SJCRH30 (cell line): ENCODE measurements around the gene DHX40. TPM values are rescaled to one million over a fixed set of nuclear protein-coding genes. Genes with fewer than 3 reads are reported as not detected.

Source experiments
- DNase-seq, 2 experiments: peaks; one replicate each; pipeline ENCODE4 v3.0.0-alpha.2; 2015 to 2020
- H3K27ac ChIP-seq: fragments of 250-450 bp; sonication (Bioruptor Pico); 2 replicates; pipeline ENCODE4 v1.5.1; 2020; ENCODE audit warnings: mild to moderate bottlenecking, moderate library complexity
- H3K27me3 ChIP-seq: fragments of 250-450 bp; sonication (Bioruptor Pico); 2 replicates; pipeline ENCODE4 v1.5.1; 2020; ENCODE audit warnings: mild to moderate bottlenecking, moderate library complexity
- H3K36me3 ChIP-seq: fragments of 250-450 bp; sonication (Bioruptor Pico); 2 replicates; pipeline ENCODE4 v1.5.1; 2020; ENCODE audit warnings: mild to moderate bottlenecking, moderate library complexity
- H3K4me1 ChIP-seq: fragments of 250-450 bp; sonication (Bioruptor Pico); 2 replicates; pipeline ENCODE4 v1.5.1; 2020; ENCODE audit warnings: mild to moderate bottlenecking, moderate library complexity
- H3K4me3 ChIP-seq: fragments of 250-450 bp; sonication (Bioruptor Pico); 2 replicates; pipeline ENCODE4 v1.5.1; 2020; ENCODE audit warnings: mild to moderate bottlenecking, moderate library complexity
- H3K9me3 ChIP-seq: fragments of 250-450 bp; sonication (Bioruptor Pico); replicated peaks from 2 replicates; pipeline ENCODE4 v1.5.1; 2020; ENCODE audit warnings: mild to moderate bottlenecking, moderate library complexity
- total RNA-seq: library from RNA; depleted of rRNA; stranded (reverse); fragments of >200 nt; shearing (Covaris generic); gene quantifications from 2 replicates; pipeline ENCODE4 v1.2.3, GENCODE V29; 2014

DHX40 gene
- total RNA-seq, 1 experiment from 2014 or later: 47.2 TPM

DNA sequence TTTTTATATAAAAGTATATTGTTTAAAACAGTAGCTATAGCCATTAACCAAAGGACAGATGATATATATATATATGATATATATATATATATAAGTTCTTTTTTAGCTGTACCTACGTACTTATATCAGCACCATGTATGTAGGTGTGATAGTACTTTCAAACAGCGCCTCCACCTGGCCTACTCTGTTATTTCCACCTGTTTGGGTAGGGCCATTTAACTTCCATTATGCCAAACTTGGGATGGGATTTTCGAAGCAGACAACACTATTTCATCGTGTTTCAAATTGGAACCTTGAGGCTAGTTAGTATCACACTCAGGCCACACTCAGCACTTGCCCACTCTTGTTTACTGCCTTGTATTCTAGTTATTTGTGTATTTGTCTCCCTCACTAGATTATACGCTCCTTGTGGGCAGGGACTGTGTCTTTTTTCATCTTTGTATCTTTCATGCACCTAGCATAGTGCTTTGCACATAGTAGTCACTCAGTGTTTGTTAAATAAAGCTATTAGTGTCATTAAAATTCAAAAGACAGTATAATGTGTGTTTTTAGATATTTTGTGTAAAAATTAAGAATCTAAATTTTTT lies 42.5 kb downstream of the DHX40 start:
- Histone ChIP-seq H3K27me3 (no peaks in the 10 kb centered on the region), H3K4me3 (no peak overlapping the region), H3K4me1 (no peaks in the 10 kb centered on the region), H3K9me3 (no peaks in the 10 kb centered on the region), H3K27ac (no peak overlapping the region), H3K36me3 (peaks cover 24% of the 10 kb centered on the region)
- DNase-seq: peak in 1 of 2 experiments; percentile 20

DNA sequence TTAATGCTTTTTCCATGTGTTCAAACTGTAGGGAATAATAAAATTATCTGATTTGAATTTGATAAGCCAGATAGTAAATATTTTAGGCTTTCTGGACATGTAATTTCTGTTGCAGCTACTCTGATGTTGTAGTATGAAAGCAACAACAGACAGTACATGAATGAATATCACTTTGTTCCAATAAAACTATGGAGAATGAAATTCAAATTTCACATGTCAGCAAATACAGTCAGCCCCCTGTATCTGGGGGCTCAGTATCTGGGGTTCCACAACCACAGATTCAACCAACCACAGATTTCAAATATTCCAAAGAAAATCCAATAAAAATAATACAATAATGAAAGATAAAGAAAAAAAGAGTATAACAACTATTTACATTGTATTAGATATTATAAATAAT lies 46.1 kb downstream of the DHX40 start:
- H3K27me3 ChIP-seq: no peaks in the 10 kb centered on the region
- DNase-seq: no peak
- H3K9me3 ChIP-seq: no peaks in the 10 kb centered on the region
- H3K4me1 ChIP-seq: no peaks in the 10 kb centered on the region
- H3K36me3 ChIP-seq: peaks cover 15% of the 10 kb centered on the region
- H3K27ac ChIP-seq: no peak overlapping the region
- no peak overlapping the region for H3K4me3 ChIP-seq

DNA sequence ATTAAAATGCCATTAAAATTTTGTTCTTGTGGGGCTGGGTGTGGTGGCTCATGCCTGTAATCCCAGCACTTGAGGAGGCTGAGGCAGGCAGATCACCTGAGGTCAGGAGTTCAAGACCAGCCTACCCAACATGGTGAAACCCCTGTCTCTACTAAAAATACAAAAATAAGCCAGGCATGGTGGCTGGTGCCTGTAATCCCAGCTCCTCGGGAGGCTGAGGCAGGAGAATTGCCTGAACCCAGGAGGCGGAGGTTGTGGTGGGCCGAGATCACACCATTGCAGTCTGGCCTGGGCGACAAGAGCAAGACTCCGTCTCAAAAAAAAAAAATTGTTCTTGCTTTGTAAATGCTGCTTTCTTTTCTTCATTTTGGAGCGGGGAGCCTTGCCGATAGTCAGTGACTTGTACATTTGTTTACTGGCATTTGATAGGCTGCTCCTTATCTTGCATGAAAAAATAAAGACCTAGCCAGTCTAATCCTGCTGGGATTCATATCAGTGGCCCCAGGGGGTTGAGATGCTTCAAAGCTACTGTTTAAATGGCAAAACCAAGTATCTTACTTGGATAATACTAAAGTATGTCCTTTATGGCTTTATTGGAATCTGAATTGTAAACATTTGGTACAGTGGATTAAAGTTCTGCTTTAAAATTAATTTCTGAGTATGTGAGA lies 51.0 kb downstream of the DHX40 start:
- 0 out of 2 replicates have a peak, but pooled peaks cover 3% of the 10 kb centered on the region for H3K4me1 ChIP-seq
- no peaks in the 10 kb centered on the region for H3K27me3 ChIP-seq
- H3K27ac ChIP-seq: no peak overlapping the region
- H3K4me3 ChIP-seq: no peak overlapping the region
- no peaks in the 10 kb centered on the region for H3K36me3 ChIP-seq
- no peak for DNase-seq
- H3K9me3 ChIP-seq: no peaks in the 10 kb centered on the region

DNA sequence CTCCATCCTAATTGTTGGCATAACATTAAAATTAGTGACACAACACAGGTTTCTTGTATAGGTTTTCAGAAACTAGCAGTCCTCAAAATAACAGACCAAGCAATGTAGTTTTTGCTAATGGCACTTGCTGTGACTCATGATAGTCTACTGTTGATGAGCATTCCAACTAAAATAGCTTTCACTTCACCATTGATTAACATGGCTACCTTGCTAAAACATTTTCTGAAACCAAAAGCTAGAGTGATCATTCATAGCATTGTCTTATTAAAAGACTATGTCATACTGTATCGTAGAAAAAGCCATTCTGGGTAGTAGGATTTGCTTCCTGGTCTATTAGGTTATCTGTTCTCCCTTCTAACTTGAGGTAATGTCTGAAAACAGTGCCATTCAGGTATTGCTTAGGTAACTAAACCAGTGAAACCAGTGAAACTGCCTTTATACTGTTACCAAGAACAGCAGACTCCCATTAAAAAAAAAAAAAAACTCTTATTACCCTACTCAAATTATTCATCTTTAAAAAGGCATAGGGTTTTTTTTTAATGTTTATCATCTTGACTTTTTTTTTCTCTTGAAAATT lies 51.8 kb downstream of the DHX40 start:
- Histone ChIP-seq H3K4me3 (no peak overlapping the region), H3K36me3 (no peaks in the 10 kb centered on the region), H3K9me3 (no peaks in the 10 kb centered on the region), H3K27me3 (no peaks in the 10 kb centered on the region), H3K4me1 (0 out of 2 replicates have a peak, but pooled peaks cover 4% of the 10 kb centered on the region), H3K27ac (no peak overlapping the region)
- no peak for DNase-seq

DNA sequence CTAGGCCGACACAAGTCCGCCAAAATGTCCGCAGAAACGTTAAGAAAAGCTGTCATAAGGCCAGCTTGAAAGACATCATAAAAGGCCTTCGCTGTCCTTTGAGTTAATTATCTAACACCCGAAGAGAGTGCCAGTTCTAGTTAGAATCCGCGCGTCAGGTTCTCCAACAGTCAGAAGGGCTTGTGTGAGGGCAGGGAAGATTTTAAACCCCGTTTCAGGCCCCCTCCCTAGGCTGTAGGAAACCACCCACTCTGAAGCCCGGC lies 53.6 kb downstream of the DHX40 start:
- Histone ChIP-seq H3K9me3 (no peaks in the 10 kb centered on the region), H3K27ac (peak overlapping the region; percentile 98), H3K27me3 (no peaks in the 10 kb centered on the region), H3K4me1 (0 out of 2 replicates have a peak, but pooled peaks cover 4% of the 10 kb centered on the region), H3K36me3 (peaks cover 4% of the 10 kb centered on the region; the same call in 1 of the 2 replicates), H3K4me3 (peak overlapping the region; percentile 98)
- no peak for DNase-seq

DNA sequence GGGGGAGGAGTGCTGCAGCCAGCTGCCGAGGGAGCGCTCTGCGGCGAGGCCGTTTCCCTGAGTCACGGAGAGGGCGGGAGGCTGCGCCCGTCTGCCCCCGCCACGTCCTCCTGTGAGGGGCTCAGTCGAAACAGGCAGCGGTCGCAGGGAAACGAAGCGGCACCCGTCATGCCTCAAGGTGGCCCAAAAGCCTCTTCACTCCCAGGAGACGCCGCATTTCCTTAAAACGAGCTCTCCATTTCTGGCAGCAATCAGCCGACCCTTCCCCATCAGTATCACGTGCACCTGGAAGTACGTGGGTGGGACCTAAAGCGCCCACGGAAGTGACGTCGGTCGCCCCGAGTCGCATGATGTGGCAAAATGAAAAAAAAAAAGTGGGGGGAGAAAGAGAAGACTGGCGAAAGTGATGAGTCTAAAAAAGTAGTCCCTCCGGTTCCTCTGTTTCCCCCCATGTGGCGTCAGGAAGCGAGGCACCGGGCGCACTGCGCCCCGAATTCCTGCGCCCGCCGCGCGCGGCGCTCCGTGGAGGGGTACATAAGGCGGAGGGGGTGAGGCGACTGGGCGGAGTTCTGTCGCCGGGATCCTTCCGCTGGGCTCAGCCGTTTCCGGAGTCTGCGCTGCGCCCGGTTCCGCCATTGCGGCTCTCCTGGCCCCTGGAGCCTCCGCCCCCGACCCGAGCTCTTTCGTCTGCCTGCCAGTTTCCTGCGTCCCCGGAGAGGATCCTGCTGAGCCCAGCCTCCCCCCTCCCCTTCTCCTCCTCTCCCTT lies 54.1 kb downstream of the DHX40 start, which contains the start of gene CLTC:
TSS of gene CLTC (plus strand) at position 598 of the 766 bp plus-strand sequence. CDS start 237 bp downstream, outside the sequence.
- peak within 1 kb of the TSS; percentile 98 for H3K4me3 ChIP-seq
- 0 out of 2 replicates have a peak, but pooled peaks cover 4% of the 10 kb centered on the region for H3K4me1 ChIP-seq
- H3K27me3 ChIP-seq: no peaks in the 10 kb centered on the region
- peaks cover 4% of the 10 kb centered on the region; the same call in 1 of the 2 replicates for H3K36me3 ChIP-seq
- H3K27ac ChIP-seq: peak within 1 kb of the TSS; percentile 98
- H3K9me3 ChIP-seq: no peaks in the 10 kb centered on the region
- DNase-seq: peak; percentile 88 to 94

DNA sequence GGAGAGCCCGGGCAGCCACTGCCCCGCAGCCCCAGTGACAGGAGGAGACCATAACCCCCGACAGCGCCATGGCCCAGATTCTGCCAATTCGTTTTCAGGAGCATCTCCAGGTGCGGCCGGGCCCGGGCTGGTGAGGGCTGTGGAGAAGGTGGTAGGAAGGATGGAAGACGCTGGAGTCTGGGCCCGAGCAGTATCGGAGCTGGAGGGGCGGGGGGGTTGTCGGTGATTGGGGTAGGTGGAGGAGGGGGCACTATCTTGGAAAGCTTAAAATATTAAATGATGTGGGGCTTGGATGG lies 54.6 kb downstream of the DHX40 start:
- 0 out of 2 replicates have a peak, but pooled peaks cover 4% of the 10 kb centered on the region for H3K4me1 ChIP-seq
- peak overlapping the region; percentile 98 for H3K27ac ChIP-seq
- no peaks in the 10 kb centered on the region for H3K9me3 ChIP-seq

DNA sequence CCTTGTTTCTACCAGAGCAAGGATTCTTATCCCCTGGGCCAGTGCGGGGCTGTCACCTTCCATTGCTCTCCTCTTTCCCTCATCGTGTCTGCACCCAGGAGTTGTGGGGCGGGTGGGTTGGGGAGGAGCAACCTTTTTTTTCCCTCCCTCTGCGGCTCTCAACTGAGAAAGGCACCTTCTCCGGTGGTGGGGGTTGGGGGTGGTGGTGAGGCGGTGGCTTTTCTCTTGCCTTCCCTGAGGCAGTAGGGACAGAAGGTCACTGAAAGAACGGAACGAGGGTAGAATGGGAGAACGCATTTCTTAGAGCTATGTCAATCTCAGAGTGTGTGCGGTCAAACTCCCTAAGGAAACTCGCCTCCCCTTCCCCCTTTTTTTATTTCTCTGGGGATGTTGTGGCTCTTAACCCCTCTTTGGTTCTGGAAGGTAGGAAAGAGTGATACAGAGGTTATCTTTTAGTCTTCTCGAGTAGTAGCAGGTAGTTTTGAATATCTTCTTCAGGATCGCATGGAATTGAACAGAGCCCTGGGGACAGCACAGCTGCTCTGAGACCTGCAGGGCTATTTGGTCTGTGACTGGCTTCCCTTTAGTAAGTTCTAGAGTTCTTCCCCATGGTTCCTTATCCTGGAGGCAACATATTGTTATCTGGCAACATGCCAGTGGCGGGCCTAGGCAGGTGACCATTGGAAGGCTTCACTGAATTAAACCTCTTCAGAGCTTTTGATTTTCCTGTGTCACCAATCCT lies 55.3 kb downstream of the DHX40 start:
- peak overlapping the region; percentile 98 for H3K4me3 ChIP-seq
- no peak overlapping the region for H3K27ac ChIP-seq
- peaks cover 4% of the 10 kb centered on the region; the same call in 1 of the 2 replicates for H3K36me3 ChIP-seq
- H3K4me1 ChIP-seq: 0 out of 2 replicates have a peak, but pooled peaks cover 4% of the 10 kb centered on the region
- H3K27me3 ChIP-seq: no peaks in the 10 kb centered on the region
- peak; percentile 44 to 64 for DNase-seq
- no peaks in the 10 kb centered on the region for H3K9me3 ChIP-seq

More for the DNA sequence above, 54.6 kb downstream of the DHX40 start:
- peaks cover 4% of the 10 kb centered on the region; the same call in 1 of the 2 replicates for H3K36me3 ChIP-seq
- no peak for DNase-seq
- H3K4me3 ChIP-seq: peak overlapping the region; percentile 98
- no peaks in the 10 kb centered on the region for H3K27me3 ChIP-seq

DNA sequence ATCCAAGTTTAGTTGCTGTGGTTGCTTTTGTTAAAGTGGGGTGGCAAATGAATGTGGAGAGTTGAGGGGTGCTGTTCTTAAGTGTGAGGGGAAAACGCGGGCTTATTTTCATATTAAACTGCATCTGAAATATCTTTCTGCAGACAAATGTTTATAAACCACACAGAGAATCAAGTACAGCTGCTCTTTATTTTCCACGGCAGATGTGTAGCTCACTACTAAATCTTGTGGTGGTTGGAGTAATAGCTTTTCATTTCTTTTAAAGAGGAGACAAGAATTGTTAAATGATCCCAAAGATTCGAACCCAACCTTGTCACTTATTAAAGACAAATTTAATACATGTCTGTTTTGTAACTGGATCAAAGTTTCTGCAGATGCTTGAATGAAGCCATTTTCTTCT lies 56.4 kb downstream of the DHX40 start:
- Histone ChIP-seq H3K27me3 (no peaks in the 10 kb centered on the region), H3K9me3 (no peaks in the 10 kb centered on the region), H3K36me3 (peaks cover 4% of the 10 kb centered on the region; the same call in 1 of the 2 replicates), H3K4me1 (0 out of 2 replicates have a peak, but pooled peaks cover 4% of the 10 kb centered on the region), H3K27ac (no peak overlapping the region), H3K4me3 (no peak overlapping the region)
- no peak for DNase-seq

DNA sequence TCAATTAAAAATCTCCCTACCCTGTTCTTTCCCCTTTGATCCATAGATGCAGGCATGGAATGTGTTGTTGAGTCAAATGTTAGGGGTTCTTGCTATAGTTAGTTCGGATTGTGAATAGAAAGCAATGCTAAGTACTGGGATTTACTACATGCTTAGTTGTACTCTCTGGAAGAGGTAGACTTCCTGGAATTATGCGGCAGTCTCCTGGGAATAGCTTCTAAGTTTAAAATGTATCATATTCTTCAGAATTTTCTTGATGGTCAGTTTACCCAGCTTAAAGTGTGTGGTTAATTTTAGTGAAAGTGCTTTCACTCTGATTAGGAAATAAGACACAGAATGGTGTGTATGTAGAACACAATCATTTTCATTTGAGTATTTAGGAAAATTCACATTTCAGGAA lies 57.7 kb downstream of the DHX40 start:
- H3K4me1 ChIP-seq: 0 out of 2 replicates have a peak, but pooled peaks cover 4% of the 10 kb centered on the region

DNA sequence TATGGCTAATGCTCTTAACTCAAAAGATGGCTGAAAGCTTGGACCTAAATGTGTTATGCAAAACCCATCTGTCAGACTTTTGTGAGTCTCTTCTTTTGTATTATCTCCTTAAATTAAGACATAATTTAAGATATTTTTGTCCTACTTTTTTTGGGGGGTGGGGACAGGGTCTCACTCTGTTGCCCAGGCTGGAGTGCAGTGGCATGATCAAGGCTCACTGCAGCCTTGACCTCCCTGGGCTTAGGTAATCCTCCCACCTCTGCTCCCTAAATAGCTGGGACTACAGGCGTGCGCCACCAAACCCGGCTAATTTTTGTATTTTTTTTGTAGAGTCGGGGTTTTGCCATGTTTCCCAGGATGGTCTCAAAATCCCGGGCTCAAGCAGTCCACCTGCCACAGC lies 61.3 kb downstream of the DHX40 start:
- no peak overlapping the region for H3K4me3 ChIP-seq
- H3K27me3 ChIP-seq: no peaks in the 10 kb centered on the region
- no peaks in the 10 kb centered on the region for H3K4me1 ChIP-seq
- no peaks in the 10 kb centered on the region for H3K9me3 ChIP-seq
- no peak overlapping the region for H3K27ac ChIP-seq
- no peak for DNase-seq
- H3K36me3 ChIP-seq: peaks cover 11% of the 10 kb centered on the region

More for the DNA sequence above, 57.7 kb downstream of the DHX40 start:
- Histone ChIP-seq H3K36me3 (peaks cover 4% of the 10 kb centered on the region), H3K9me3 (no peaks in the 10 kb centered on the region), H3K27ac (no peak overlapping the region), H3K27me3 (no peaks in the 10 kb centered on the region), H3K4me3 (no peak overlapping the region)
- DNase-seq: no peak

DNA sequence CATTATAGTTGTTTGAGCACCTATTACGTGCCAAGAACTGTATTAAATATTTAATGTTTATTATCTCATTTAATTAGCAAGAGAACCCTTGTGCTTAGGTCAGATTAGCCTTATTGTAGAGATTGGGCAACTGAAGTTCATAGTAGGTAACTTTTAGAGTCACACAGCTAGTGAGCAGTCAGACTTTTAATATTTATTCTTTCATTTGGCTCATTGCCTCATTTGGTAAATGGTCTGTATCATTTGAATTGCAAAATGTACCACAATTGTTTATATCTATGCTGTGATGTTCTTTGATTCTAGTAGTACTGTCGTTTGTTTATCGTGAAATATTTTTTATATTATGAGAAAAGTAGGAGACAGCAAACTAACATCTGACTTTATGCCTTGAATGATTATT lies 61.9 kb downstream of the DHX40 start:
- no peak overlapping the region for H3K4me3 ChIP-seq
- no peak for DNase-seq
- peaks cover 11% of the 10 kb centered on the region for H3K36me3 ChIP-seq
- no peaks in the 10 kb centered on the region for H3K27me3 ChIP-seq
- no peaks in the 10 kb centered on the region for H3K4me1 ChIP-seq
- H3K9me3 ChIP-seq: no peaks in the 10 kb centered on the region
- H3K27ac ChIP-seq: no peak overlapping the region

DNA sequence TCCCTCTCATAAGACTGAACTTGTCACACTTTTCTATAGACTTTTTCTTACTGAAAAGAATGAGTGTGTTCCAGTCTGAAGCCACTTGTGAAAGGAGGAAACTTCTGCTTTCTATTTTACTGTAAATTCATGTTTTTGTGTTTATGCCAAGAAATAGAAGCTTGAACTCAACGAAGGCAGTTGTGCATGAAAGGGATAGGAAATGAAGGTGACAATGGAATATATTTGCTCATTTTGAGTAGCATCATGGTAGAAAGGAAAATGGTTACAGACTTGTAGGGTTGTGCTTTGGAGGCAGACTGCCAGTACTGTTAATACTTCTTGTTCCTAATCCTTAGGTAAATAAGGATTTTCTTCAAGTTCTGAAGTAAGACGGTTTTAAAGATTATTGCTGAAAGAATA lies 62.4 kb downstream of the DHX40 start:
- Histone ChIP-seq H3K9me3 (no peaks in the 10 kb centered on the region), H3K27me3 (no peaks in the 10 kb centered on the region), H3K4me3 (no peak overlapping the region), H3K27ac (no peak overlapping the region), H3K4me1 (no peaks in the 10 kb centered on the region), H3K36me3 (peaks cover 11% of the 10 kb centered on the region)
- no peak for DNase-seq

DNA sequence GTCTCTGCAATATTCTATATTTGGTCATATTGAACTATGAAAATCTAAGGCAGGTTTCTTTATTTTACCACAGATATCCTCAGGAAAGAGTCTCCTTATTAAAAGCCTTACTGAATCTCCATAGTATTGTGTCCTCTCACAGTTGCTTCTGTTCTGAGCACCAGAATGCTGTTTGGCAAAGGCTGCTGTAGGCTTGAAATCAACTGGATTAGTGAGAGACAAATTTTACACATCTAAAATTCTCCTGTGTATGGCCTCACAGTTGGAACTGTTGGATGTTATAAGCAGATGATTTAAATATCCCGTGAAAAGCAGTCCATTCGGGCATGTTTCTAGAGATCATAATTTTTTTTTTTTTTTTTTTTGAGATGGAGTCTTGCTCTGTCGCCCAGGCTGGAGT lies 63.8 kb downstream of the DHX40 start:
- H3K9me3 ChIP-seq: no peaks in the 10 kb centered on the region
- peaks cover 6% of the 10 kb centered on the region; the same call in 1 of the 2 replicates for H3K36me3 ChIP-seq
- no peak for DNase-seq
- H3K27ac ChIP-seq: no peak overlapping the region
- no peak overlapping the region for H3K4me3 ChIP-seq
- H3K4me1 ChIP-seq: no peaks in the 10 kb centered on the region
- H3K27me3 ChIP-seq: no peaks in the 10 kb centered on the region
